SH-SY5Y (cell line): ENCODE data around the gene VTI1A.

Experiments
- GATA2 ChIP-seq: IDR thresholded peaks from 2 replicates; pipeline ENCODE4 v1.6.1; 2011; ENCODE audit warnings: mild to moderate bottlenecking, low read depth, low read length
- GATA3 ChIP-seq: IDR thresholded peaks from 2 replicates; pipeline ENCODE4 v1.6.1; 2011; ENCODE audit warnings: low read depth, mild to moderate bottlenecking, low read length, moderate library complexity

GRCh38 chr10:112728997-112729396 is 282.0 kb downstream of the VTI1A start:
- TF ChIP-seq GATA2, result no peak
- no peak for TF ChIP-seq GATA3
